Measurements from ENCODE around the gene MYH6. TPM values are rescaled to one million over a fixed set of nuclear protein-coding genes. Genes with fewer than 3 reads are reported as not detected.
"Not testable (repeated sequence)": the region's sequence is repeated elsewhere in the genome, so short reads cannot be mapped to it uniquely, and the experiment has no call there.

The MYH6 gene
- total RNA-seq, result 1 to 10 TPM in 1 of 4 donors, under 1 TPM in 1, not detected in 2; 0.16 to 1.5 TPM

DNA sequence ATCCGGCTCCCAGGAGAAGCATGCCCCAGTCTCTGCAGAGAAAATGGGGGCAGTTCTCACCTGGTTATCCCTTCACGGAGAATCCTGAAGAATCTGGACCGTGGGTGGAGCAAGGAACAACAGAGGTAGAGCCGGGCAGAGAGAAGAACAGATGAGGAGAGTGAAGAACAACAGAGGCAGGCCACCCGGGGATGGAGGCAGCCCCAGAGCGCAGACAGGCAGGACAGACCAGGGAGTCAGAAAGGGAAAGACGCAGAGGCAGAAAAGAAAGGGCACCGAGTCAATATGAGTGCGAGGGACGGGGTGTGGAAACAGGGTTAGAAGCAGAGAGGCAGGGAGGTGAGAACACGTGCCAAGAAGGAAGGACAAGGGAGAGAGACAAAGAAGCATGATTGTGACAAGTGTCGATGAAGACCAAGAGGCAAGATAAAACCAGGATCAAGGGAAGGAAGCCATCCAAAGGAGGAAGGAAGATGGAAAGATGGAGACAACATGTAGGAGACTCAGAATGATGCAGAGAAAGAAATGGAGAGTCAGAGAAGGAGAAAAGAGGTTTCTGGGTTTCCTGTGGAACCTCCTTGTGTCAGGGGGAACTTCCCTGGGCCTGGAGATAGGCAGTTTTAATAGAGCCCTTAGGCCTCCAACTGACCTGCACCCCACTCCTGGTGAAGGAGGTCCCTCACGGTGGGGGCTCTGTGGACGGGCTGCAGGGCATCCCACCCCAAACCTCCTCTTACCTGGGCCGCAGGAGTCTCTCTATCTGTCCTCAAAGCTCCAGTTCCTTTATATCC lies at the start of gene MYH6:
Gene MYH6 (minus strand): TSS at position 758 of the 791 bp plus-strand sequence. CDS start 1,050 bp downstream, outside the sequence.
- in situ Hi-C loops (cut with MboI; ENCODE audit: low pct_ligation_motif_present in 1 of 4, low pct_unique_long_range_greater_than_20kb in 1 of 4, low sequenced_read_pairs in 3 of 4), result no loop called here
- 66 to 73% methylated on average over 10 to 15 of the region's 15 CpGs for WGBS, 2 donors (ENCODE audit: low coverage in 1 of 2)

GRCh38 chr14:23456883-23457586 lies 49.0 kb upstream of the MYH6 start:
- H3K4me1 ChIP-seq; DNase-seq; H3K4me3 ChIP-seq; H3K36me3 ChIP-seq; H3K27me3 ChIP-seq; in situ Hi-C loops (cut with MboI; ENCODE audit: low pct_ligation_motif_present in 1 of 4, low pct_unique_long_range_greater_than_20kb in 1 of 4, low sequenced_read_pairs in 3 of 4); H3K27ac ChIP-seq; intact Hi-C loops (cut with DNase I; ENCODE audit: low total_unique reads); H3K9me3 ChIP-seq: not testable (repeated sequence)
- WGBS, 2 donors (ENCODE audit: low coverage in 1 of 2), result 91% methylated on average over 11 of the region's 11 CpGs; no CpG with 5 or more reads in 1 of the 2 donors

More for the DNA sequence above, at the start of gene MYH6:
- Histone ChIP-seq H3K27ac (no peak within 1 kb of the TSS), H3K36me3 (no peaks in the 10 kb centered on the region), H3K9me3 (no peaks in the 10 kb centered on the region), H3K4me3 (no peak within 1 kb of the TSS), H3K27me3 (no peaks in the 10 kb centered on the region), H3K4me1 (no peaks in the 10 kb centered on the region)
- TF ChIP-seq POLR2A (IDR thresholded peaks at IDR 0.05) (no peak), POLR2AphosphoS5 (IDR thresholded peaks at IDR 0.05) (no peak), CTCF (IDR thresholded peaks at IDR 0.05) (no peak), EP300 (IDR thresholded peaks at IDR 0.05; ENCODE audit: low read depth) (no peak)
- no peak for DNase-seq
- intact Hi-C loops (cut with DNase I; ENCODE audit: low total_unique reads), result no loop called here

DNA sequence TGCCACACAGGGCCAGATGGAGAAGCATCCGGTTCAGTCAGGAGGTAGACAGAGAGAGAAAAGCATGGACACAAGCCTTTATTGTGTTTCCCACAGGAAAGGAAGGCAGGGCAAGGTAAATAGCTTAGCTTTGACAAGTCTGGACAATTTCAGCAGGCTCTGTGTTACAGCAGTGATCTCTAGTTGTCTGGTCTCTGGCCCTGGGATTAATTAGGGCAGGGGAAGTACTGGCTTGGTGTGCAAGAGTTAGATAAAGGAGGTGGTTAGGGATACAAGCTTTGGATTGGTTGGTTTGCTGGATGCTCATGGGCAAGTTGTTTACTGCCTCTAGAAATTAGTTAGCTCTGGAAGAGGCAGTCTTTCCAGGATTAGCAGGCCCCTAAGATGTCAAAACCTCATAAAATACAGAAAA lies 46.4 kb upstream of the MYH6 start:
- no peak for DNase-seq
- no peak overlapping the region for H3K27ac ChIP-seq
- WGBS, 2 donors (ENCODE audit: low coverage in 1 of 2), result 26 to 33% methylated on average over 1 of the region's 1 CpG

GRCh38 chr14:23452237-23452636 lies 44.2 kb upstream of the MYH6 start:
- in situ Hi-C loops (cut with MboI; ENCODE audit: low pct_ligation_motif_present in 1 of 4, low pct_unique_long_range_greater_than_20kb in 1 of 4, low sequenced_read_pairs in 3 of 4) (no loop called here), intact Hi-C loops (cut with DNase I; ENCODE audit: low total_unique reads) (no loop called here)
- H3K4me1 ChIP-seq, result peaks cover 3 to 13% (median 10%) of the 10 kb centered on the region in 4 donors
- H3K9me3 ChIP-seq, result no peaks in the 10 kb centered on the region
- DNase-seq, result no peak
- TF ChIP-seq EP300 (IDR thresholded peaks at IDR 0.05; ENCODE audit: low read depth) (no peak), CTCF (IDR thresholded peaks at IDR 0.05) (no peak), POLR2AphosphoS5 (IDR thresholded peaks at IDR 0.05) (no peak), POLR2A (IDR thresholded peaks at IDR 0.05) (no peak)
- no peak overlapping the region for H3K4me3 ChIP-seq
- H3K27ac ChIP-seq, result no peak overlapping the region
- no peaks in the 10 kb centered on the region for H3K36me3 ChIP-seq
- 76 to 87% methylated on average over 2 of the region's 2 CpGs for WGBS, 2 donors (ENCODE audit: low coverage in 1 of 2)
- peaks cover 5% of the 10 kb centered on the region for H3K27me3 ChIP-seq

More for the DNA sequence above, 46.4 kb upstream of the MYH6 start:
- no peaks in the 10 kb centered on the region for H3K9me3 ChIP-seq
- H3K4me1 ChIP-seq, result peaks cover 0 to 7% (median 1%) of the 10 kb centered on the region in 4 donors
- in situ Hi-C loops (cut with MboI; ENCODE audit: low pct_ligation_motif_present in 1 of 4, low pct_unique_long_range_greater_than_20kb in 1 of 4, low sequenced_read_pairs in 3 of 4), result no loop called here
- H3K36me3 ChIP-seq, result no peaks in the 10 kb centered on the region
- intact Hi-C loops (cut with DNase I; ENCODE audit: low total_unique reads), result no loop called here
- TF ChIP-seq POLR2AphosphoS5 (IDR thresholded peaks at IDR 0.05) (no peak), CTCF (IDR thresholded peaks at IDR 0.05) (no peak), EP300 (IDR thresholded peaks at IDR 0.05; ENCODE audit: low read depth) (no peak), POLR2A (IDR thresholded peaks at IDR 0.05) (no peak)
- peaks cover 5% of the 10 kb centered on the region for H3K27me3 ChIP-seq
- H3K4me3 ChIP-seq, result no peak overlapping the region
